Measurements from ENCODE around the gene SP3. TPM values are rescaled to one million over a fixed set of nuclear protein-coding genes. Genes with fewer than 3 reads are reported as not detected.

The SP3 gene
- polyA plus RNA-seq, 1 donor (not counting 4 experiments of a cell fraction or from before 2014, with no cell fraction given) = 46.7 TPM

- Histone ChIP-seq H2AFZ (ENCODE audit: control insufficient read depth, low read length) (no peak overlapping the region), H3K27me3 (ENCODE audit: control insufficient read depth, extremely low read depth, insufficient read depth, low read length) (no peaks in the 10 kb centered on the region), H3K27ac (ENCODE audit: control insufficient read depth, insufficient read depth, low read length) (no peak overlapping the region), H3K79me2 (ENCODE audit: control insufficient read depth, insufficient read depth, low read length) (peaks cover 100% of the 10 kb centered on the region), H3K9me3 (ENCODE audit: control insufficient read depth, low read depth, low read length) (no peaks in the 10 kb centered on the region), H3K4me2 (ENCODE audit: control insufficient read depth, extremely low read depth, insufficient read depth, low read depth, low read length) (no peak overlapping the region), H3K36me3 (ENCODE audit: control insufficient read depth in 2 of 2, extremely low read depth in 1 of 2, insufficient read depth in 2 of 2, low read length in 2 of 2) (peaks cover 6 to 11% of the 10 kb centered on the region in 2 experiments), H3K4me3 (ENCODE audit: control insufficient read depth in 2 of 3, extremely low read depth in 1 of 3, insufficient read depth in 2 of 3, low read depth in 1 of 3, low read length in 3 of 3) (no peak overlapping the region), H4K20me1 (ENCODE audit: control insufficient read depth, extremely low read depth, insufficient read depth, low read length) (no peaks in the 10 kb centered on the region), H3K4me1 (ENCODE audit: control insufficient read depth, extremely low read depth, insufficient read depth, low read length) (no peaks in the 10 kb centered on the region), H3K9me1 (ENCODE audit: control insufficient read depth, extremely low read depth, insufficient read depth, low read length) (peaks cover 2% of the 10 kb centered on the region), H3K9ac (ENCODE audit: control insufficient read depth, extremely low read depth, insufficient read depth, low read length) (no peak overlapping the region)
- no peak for FAIRE-seq
- TF ChIP-seq EZH2 (IDR thresholded peaks at IDR 0.05; ENCODE audit: low read length) (no peak), CTCF (optimal IDR thresholded peaks at IDR 0.05 in 1 of 3, IDR thresholded peaks at IDR 0.05 in 1 of 3, conservative IDR thresholded peaks at IDR 0.05 in 1 of 3; ENCODE audit: extremely low read depth in 1 of 3, insufficient read depth in 2 of 3, low read length in 3 of 3) (no peak)
- dilution Hi-C loops (cut with MboI; ENCODE audit: extremely low pct_ligation_motif_present, low sequenced_read_pairs) = no loop called here
- DNase-seq (ENCODE audit: low read depth, low spot score) = no peak
Measured at GRCh38 chr2:173958198-173958846, 6.9 kb downstream of the SP3 start.

GRCh38 chr2:173957517-173957916 lies 7.7 kb downstream of the SP3 start:
- Histone ChIP-seq H3K36me3 (ENCODE audit: control insufficient read depth in 2 of 2, extremely low read depth in 1 of 2, insufficient read depth in 2 of 2, low read length in 2 of 2) (peaks cover 6 to 14% of the 10 kb centered on the region in 2 experiments), H3K27ac (ENCODE audit: control insufficient read depth, insufficient read depth, low read length) (no peak overlapping the region), H3K9me1 (ENCODE audit: control insufficient read depth, extremely low read depth, insufficient read depth, low read length) (peaks cover 2% of the 10 kb centered on the region), H3K9ac (ENCODE audit: control insufficient read depth, extremely low read depth, insufficient read depth, low read length) (no peak overlapping the region), H3K4me1 (ENCODE audit: control insufficient read depth, extremely low read depth, insufficient read depth, low read length) (no peaks in the 10 kb centered on the region), H3K4me3 (ENCODE audit: control insufficient read depth in 2 of 3, extremely low read depth in 1 of 3, insufficient read depth in 2 of 3, low read depth in 1 of 3, low read length in 3 of 3) (no peak overlapping the region), H4K20me1 (ENCODE audit: control insufficient read depth, extremely low read depth, insufficient read depth, low read length) (no peaks in the 10 kb centered on the region), H2AFZ (ENCODE audit: control insufficient read depth, low read length) (no peak overlapping the region), H3K79me2 (ENCODE audit: control insufficient read depth, insufficient read depth, low read length) (peaks cover 100% of the 10 kb centered on the region), H3K27me3 (ENCODE audit: control insufficient read depth, extremely low read depth, insufficient read depth, low read length) (no peaks in the 10 kb centered on the region), H3K4me2 (ENCODE audit: control insufficient read depth, extremely low read depth, insufficient read depth, low read depth, low read length) (no peak overlapping the region), H3K9me3 (ENCODE audit: control insufficient read depth, low read depth, low read length) (no peaks in the 10 kb centered on the region)
- no peak for TF ChIP-seq CTCF (optimal IDR thresholded peaks at IDR 0.05 in 1 of 3, IDR thresholded peaks at IDR 0.05 in 1 of 3, conservative IDR thresholded peaks at IDR 0.05 in 1 of 3; ENCODE audit: extremely low read depth in 1 of 3, insufficient read depth in 2 of 3, low read length in 3 of 3)
- FAIRE-seq (no peak), DNase-seq (ENCODE audit: low read depth, low spot score) (no peak)
- dilution Hi-C loops (cut with MboI; ENCODE audit: extremely low pct_ligation_motif_present, low sequenced_read_pairs) = no loop called here

Data from keratinocyte (primary cell).